Uterus (tissue), 2 donors: ENCODE results near the gene FGR.

ENCODE experiments used
- POLR2A ChIP-seq, 2 donors: fragments of 450-650 bp; IDR thresholded peaks; one replicate each; pipeline ENCODE4 v1.6.1; 2016; ENCODE audit warnings: antibody characterized with exemption in 2 of 2, mild to moderate bottlenecking in 1 of 2, moderate library complexity in 1 of 2
- TF ChIP-seq, protein P1 (sequence below), 4 experiments: fragments of 200-600 bp in 2 of 4; fragments of 450-650 bp in 2 of 4; sonication (generic) in 2 of 4; IDR thresholded peaks; one replicate each; pipeline ENCODE4 v1.5.1; 2016 to 2019; ENCODE audit warnings: antibody characterized with exemption in 4 of 4, mild to moderate bottlenecking in 2 of 4, moderate library complexity in 1 of 4

DNA sequence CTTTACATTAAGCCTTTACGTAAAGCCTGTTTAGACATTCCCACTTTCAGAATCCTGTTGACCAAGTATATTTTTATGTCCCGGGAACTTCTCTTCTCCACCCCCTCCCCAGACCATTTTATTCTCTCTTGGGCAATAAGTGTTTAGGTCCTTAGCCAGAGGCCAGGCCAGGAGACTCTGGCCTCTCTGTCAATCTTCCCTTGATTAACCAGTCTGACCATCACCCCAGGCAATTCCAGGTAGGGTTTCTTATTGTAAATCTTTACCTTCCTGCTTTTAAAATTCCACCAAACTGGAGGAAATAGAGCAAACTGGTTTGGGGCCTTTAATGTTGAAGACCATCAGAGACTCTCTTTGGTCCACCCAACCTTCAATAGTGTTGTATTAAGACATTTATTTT, 49.2 kb upstream of the FGR start:
- TF ChIP-seq, protein P1, sequence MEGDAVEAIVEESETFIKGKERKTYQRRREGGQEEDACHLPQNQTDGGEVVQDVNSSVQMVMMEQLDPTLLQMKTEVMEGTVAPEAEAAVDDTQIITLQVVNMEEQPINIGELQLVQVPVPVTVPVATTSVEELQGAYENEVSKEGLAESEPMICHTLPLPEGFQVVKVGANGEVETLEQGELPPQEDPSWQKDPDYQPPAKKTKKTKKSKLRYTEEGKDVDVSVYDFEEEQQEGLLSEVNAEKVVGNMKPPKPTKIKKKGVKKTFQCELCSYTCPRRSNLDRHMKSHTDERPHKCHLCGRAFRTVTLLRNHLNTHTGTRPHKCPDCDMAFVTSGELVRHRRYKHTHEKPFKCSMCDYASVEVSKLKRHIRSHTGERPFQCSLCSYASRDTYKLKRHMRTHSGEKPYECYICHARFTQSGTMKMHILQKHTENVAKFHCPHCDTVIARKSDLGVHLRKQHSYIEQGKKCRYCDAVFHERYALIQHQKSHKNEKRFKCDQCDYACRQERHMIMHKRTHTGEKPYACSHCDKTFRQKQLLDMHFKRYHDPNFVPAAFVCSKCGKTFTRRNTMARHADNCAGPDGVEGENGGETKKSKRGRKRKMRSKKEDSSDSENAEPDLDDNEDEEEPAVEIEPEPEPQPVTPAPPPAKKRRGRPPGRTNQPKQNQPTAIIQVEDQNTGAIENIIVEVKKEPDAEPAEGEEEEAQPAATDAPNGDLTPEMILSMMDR (IDR thresholded peaks at IDR 0.05) = no peak
- TF ChIP-seq POLR2A (IDR thresholded peaks at IDR 0.05) = no peak
